RCC 7860 (cell line): ENCODE measurements around the gene DACT1.

ENCODE experiments used
- DNase-seq: peaks from one replicate; pipeline ENCODE4 v3.0.0-alpha.2; 2015; ENCODE audit warnings: low spot score
- FAIRE-seq: peaks from 2 replicates; lab custom pipeline; 2012; peaks lifted over from hg19 to GRCh38; lab: Jason Lieb, UNC

Gene DACT1

DNA sequence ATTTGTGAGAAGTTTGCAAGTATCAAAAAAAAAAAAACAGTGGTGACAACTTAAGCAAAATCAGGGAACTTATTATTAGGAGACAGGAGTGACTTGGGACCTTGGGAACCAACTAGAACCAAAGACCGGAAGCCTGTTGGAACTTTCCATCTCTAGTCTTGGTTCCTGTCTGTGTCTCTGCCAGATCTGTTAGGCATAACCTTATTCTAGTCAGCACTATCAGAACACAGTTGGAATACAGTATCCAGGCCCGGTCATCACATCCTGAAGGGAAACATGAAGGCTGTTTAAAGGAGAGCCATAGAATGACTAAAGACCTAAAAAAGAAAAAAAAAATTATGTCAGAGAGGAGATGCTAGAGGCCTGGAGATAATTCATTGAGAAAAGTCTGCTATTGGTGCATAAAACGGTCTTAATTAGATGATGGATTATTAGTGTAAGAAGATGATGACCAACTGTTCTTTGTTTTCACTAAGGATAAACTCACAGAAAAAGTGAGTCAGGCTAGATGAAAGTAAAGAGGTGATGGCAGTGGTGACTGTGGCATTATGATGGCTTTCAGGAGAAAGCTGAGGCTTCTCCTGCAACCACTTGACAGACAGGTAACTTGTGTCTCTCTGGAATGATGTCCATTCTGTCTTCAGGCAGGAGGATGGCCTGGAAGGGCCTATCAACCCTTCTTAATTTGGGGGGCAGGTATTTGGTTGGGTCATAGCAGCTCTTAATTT, 28.2 kb downstream of the DACT1 start:
- DNase-seq (no peak), FAIRE-seq (no peak)

DNA sequence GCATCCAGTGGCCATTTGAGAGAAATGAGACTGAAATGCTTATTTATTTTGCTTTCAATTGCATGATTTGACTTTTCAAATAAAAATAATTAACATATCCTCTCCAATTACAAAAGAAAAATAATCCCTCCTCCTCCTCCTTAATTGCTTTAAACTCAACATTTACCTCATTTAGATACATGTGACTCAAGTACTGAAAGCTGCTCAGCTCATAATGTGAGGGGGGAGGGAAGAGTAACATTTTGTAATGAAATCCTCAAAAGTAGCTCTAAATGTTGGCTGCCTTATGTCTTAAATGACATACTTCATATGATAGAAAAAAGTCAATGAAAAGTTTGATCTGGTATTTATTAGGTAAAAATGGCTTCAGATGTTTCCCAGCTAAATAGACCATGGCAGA, 29.0 kb downstream of the DACT1 start:
- DNase-seq (no peak), FAIRE-seq (no peak)

DNA sequence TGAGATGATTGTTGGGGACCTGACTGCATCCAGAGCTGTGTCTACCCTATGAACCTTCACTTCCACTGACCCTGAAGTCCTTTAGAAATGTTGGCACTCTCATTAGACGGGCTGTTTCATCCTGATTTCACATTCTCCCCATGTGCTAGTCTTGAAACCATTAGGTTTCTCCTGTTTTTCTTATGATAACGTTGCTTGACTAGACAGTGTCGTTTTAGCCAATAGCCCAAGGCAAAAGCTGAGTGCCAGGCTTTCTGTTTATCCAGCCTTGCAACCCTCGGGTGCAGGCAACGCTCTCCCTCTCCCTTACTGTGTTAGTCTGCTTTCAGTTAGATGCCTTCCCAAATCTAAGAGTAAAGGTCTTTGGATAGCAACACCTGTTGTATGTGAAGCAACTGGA, 30.1 kb downstream of the DACT1 start:
- DNase-seq (no peak), FAIRE-seq (no peak)

DNA sequence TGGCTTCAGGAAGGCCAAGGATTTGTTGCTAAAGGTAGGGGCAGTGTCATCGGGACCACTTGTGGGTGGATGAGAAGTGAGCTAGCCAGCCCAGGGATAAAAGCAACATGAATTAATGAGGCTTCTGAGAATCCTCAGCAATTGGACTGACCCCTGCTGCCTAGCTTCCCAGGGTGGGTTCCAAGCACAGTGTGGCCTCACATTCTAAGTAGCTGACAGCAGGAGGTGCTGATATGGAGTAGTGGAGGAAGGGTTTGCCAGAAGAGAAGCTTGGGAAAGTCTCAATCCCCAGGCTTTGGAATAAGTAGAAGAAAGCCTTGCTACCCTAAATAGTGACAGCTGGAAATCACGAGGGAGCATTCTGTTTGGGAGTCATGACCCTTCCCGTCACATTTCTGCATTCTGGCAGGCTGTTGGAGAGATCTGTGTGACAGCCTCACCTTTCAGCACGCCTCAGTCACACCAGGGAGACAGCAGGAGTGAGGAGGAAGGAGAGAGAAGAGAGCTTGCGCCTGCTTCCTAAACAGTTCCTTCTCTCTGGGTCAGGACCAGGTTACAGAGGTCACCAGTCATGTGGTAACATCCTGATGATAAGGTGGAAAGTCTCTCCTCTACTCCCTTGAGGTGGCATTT, 31.2 kb downstream of the DACT1 start:
- no peak for FAIRE-seq
- DNase-seq, result no peak

DNA sequence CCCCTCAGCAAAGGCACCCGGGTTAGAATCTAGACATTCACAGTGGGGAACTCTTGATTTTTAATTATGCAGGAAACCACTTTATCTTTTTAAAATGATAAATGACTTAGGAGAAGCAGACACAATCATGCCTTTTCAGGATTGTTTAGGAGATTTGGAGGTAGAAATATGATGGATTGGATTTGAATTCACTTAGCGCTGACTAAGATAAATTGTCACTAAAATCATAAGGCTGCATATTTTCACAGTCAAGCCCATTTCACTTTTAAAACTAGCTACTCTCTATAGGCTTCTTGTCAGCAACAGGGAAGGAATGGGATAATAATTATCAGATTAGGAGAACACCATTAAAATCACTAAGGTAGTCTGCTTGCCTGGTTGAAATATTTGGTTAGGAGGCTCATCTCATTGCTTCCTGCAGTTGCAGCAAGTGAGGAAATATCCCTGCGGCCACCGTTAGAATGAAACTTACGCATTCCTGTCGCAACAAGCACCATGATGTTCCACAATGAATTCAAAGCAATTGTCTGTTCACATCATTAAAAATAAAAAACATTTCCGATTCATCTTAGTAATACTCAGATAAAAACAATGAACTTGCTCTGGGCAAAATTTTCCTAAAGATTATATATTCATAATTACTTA, 31.9 kb downstream of the DACT1 start:
- DNase-seq (no peak), FAIRE-seq (no peak)

DNA sequence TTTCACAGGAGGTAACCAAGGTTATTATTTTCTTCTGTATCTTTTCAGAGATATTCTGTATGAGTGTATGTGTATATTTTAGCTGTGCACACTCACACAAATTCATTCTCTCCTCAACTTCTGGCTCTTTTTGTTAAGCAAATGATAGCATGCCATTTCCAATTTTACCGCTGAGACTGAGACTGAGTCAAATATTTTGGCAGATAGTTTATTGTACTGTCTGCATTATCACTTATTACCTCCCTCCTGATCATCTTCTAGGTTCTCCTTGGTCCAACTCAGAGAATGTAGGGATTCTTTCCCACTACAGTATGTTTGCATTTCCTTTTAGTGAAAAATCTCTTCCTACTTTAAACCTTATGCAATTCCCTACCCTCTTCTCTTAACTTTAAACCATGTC, 33.3 kb downstream of the DACT1 start:
- DNase-seq (no peak), FAIRE-seq (no peak)

DNA sequence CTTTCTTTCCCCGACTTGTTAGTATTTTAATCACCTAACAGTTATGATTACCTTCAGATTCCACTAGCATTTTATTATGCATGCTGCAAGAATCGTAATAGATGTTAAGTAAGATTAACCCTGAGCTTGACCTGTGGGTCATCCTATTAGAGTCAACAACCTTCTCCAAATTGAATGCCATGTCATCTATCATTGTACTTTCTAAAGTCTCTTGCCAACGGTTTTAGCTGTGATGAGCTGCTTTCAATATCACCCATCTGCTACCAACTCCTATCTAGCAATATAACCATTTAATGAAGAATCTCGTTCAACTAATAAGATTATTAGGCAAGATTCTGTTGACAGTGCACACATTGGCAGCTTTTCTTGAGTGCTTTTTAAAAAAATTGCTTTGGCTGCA, 33.7 kb downstream of the DACT1 start:
- DNase-seq (no peak), FAIRE-seq (no peak)

DNA sequence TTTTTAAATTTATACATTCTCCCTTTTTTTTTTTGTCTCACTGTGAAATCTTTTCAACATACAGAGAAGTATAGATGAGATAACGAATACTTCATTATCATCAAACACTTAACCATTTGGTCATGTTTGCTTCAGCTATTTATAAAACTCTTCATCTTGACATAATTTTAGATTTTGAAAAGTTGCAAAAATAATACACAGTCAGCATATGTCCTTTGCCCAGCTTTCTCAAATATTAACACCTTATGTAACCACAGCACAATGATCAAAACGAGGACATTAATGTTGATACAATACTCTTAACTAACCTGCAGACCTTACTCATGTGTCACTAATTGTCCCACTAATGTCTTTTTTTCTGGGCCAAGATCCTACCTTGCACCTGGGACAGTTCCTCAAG, 36.0 kb downstream of the DACT1 start:
- no peak for FAIRE-seq
- no peak for DNase-seq

DNA sequence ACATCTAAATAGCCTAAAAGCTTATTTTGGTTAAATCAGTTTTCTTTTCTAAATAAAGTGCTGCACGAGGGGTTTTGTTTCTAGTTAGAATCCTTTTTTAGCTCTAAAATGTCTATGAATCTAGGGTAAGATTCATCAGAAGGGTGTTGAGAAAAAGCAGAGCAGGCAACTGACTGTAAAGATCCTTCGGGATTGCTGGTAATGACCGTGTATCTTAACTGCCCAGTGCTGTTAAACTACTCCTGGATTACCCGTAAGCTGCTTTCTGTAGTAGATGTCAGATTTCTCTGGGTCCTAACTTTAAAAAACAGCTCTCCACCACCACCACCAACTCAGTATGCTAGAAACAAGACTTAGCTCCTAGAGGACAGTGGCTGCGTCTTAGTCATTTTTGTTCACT, 39.2 kb downstream of the DACT1 start:
- FAIRE-seq, result no peak
- no peak for DNase-seq

DNA sequence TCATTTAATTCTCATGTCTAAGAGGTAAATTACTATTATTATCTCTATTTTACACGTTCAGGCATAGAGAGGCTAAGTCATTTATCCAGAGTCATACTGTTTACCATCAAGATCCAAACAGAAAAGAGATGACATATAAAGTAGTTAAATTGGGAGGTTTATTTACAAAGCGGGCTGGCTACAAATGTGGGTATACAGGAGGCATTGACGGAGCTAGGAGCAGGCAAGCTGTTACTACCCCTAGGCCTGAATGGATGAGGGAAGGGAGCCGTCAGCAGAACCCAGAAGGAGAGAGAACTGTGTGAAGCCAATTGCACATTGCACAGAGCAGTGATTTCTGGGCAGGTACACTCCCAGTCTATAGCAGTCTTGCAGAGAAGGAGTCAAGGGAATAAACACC, 39.8 kb downstream of the DACT1 start:
- DNase-seq (no peak), FAIRE-seq (no peak)

DNA sequence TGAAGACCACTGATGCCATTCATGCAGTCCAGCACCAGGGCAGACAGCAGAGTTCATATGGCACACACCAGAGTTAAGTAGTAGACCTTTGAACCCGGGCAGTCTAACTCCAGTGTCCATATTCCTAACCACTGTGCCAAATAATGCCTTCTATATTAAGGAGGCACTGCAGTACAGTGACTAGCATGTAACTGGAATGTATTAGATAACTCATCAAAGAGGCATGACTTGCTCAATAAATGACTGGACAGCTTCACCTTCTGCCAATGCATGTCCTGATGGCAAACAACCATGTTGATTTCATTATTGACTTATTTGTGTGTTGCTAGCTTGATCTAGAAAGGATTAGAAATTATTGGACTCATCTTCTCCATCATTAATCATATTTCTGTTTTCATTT, 40.2 kb downstream of the DACT1 start:
- no peak for DNase-seq
- no peak for FAIRE-seq

DNA sequence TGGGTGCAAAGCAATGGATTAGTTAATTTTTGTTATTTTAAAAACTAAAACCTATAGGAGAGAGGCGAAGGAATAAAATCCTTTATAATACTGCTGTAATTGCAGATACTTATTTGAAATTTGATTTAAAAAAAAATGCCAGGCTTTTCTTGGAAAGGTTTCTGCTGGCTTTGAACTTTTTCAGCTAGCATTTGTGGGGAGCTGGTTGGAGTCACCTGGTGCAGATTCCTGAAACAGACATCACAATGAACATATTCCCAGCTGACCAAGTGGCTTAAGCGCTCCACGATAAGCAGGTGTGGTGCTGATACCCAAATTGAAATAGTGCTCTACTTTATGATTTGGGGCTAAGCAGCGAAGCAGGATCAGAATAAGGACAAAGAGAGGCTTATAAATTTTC, 42.9 kb downstream of the DACT1 start:
- FAIRE-seq, result no peak
- DNase-seq, result no peak

DNA sequence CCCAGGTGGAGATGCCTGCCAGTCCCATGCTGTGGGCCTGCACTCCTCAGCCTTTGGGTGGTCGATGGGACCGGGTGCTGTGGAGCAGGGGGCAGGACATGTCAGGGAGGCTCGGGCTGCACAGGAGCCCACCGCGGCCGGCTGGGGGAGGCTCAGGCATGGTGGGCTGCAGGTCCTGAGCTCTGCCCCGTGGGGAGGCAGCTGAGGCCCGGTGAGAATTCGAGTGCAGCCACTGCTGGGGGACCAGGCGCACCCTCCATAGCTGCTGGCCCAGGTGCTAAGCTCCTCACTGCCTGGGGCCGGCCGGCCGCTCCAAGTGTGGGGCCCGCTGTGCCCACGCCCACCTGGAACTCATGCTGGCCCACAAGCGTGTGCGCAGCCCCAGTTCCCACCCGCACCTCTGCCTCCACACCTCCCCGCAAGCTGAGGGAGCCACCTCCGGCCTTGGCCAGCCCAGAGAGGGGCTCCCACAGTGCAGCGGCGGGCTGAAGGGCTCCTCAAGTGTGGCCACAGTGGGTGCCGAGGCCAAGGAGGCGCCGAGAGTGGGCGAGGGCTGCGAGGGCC, 49.6 kb downstream of the DACT1 start:
- no peak for DNase-seq
- FAIRE-seq, result no peak

DNA sequence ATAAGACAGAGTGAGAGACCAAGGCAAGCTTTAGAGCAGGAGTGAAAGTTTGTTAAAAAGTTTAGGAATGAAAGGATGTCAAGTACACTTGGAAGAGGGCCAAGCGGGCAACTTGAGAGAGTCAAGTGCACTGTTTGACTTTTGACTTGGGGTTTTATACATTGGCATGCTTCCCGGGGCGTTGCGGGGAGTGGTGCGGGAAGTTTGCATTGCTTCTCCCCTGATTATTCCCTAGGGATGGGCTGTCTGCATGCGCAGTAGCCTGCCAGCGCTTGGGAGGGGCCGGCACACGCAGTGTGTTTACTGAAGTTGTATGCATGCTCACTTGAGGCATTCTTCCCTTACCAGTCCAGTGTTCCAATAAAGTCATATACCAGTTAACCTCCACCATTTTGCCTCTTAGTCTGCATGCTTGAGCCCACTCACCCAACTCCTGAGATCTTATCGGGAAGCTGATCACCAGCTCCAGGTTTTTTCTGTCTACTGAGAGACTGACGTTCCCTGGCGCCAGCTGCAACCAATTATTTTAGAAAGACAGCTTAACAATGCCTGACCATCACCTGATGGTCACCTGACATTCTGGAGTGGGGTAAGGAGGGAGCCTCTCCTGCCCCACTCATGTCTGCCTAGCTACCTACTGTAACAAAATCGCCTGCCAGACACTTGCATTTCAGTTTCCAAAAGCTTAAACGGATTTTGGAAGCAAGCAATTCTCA, 53.2 kb downstream of the DACT1 start:
- DNase-seq, result no peak
- FAIRE-seq, result no peak

DNA sequence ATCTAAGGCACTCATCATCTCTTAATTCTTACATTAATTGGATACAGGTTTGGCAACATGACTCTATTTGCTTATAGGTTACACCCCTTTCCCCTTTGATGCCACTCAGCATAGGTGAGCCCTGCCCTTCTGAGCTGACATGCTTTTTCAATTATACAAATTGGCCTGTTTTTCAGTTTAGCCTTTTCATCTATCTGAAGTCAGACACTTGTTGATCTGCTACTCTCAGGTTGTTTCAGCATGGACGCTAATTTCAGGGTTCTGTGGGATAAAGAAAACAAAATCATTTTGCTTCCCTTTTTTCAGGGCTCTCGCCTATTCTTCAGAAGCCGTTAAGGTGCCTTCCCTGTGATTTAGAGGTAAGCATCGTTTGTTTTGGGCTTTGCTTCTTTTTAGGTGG, 55.3 kb downstream of the DACT1 start:
- DNase-seq, result no peak
- FAIRE-seq, result no peak

DNA sequence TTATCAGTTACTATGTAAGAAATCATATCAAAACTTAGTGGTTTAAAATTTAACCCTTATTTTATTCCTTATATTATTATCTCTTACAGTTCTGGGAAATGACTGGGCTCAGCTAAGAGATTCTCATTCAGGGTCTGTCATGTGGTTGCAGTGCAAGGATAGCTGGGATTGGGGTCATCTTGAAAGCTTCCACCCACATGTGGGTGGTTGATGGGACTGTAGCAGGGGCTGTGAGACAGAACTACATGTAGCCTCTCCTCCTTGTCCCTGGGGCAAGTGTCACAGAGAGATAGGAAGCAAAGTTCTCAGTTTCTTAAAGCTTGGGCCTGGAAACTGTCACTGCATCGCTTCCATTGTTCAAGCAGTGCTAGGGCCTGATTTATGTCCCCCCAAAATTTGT, 57.8 kb downstream of the DACT1 start:
- FAIRE-seq, result no peak

DNA sequence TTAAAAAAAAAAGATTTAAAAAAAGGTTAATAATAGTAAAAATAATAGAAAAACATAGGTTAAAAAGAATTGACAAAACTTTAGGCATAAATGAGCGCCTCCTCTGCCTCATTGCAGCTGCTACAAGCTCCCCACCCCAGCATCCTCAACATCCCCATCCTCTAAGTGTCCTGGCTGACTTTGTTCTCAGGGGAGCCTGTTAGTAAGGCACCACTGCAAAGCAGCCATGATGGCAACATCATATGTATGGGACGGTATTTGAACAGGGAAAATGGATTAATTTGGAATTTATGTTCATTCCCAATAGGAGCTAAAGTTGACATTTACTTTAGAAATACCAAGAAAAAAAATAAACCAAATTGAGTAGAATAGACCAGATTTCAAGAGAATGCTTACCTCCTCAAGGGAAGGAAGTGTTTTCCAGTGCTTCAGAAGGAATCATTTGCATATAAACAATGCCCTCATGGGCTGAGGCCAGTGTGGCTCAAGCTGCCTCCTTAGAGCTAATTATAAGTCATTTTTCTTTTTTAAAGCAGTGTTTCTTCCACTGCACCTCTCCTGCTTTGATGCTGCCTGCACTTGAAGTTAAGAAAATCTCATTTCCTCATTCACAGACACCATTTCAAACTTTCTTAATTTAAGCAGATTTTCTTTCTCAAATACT, 59.6 kb downstream of the DACT1 start:
- FAIRE-seq (no peak), DNase-seq (no peak)

More for the DNA sequence above, 57.8 kb downstream of the DACT1 start:
- DNase-seq, result no peak
